SK-N-MC (cell line): ENCODE data around the gene CBFA2T2.

Experiments
- EZH2 ChIP-seq: fragments of 200-600 bp; sonication (generic); IDR thresholded peaks from one replicate; pipeline ENCODE4 v1.6.1; 2017; ENCODE audit warnings: antibody characterized with exemption
- FOXP2 ChIP-seq: optimal IDR thresholded peaks from 2 replicates; pipeline ENCODE3; 2011; ENCODE audit warnings: mild to moderate bottlenecking, moderate library complexity; ENCODE audit not compliant: insufficient read depth; ENCODE audit errors: extremely low read length, control extremely low read depth
- POLR2AphosphoS5 ChIP-seq: IDR thresholded peaks from 2 replicates; pipeline ENCODE4 v1.6.1; 2012; ENCODE audit warnings: mild to moderate bottlenecking, low read depth, low read length, borderline replicate concordance

- TF ChIP-seq POLR2AphosphoS5 (no peak), FOXP2 (no peak), EZH2 (no peak)
Measured at GRCh38 chr20:33466303-33466646, 23.6 kb upstream of the CBFA2T2 start.
